SK-N-MC (cell line): Measurements from ENCODE around the gene VPS52.

ENCODE experiments used
- DNase-seq: peaks from one replicate; pipeline ENCODE4 v3.0.0-alpha.2; 2011; ENCODE audit warnings: low read depth, low spot score
- H3K27ac ChIP-seq: fragments of 200-600 bp; sonication (generic); 2 replicates; pipeline ENCODE4 v1.5.1; 2016; ENCODE audit warnings: mixed run types
- H3K36me3 ChIP-seq: fragments of 200-600 bp; sonication (generic); 2 replicates; pipeline ENCODE4 v1.6.1; 2017; ENCODE audit warnings: antibody characterized with exemption, low read length, mixed read lengths; ENCODE audit not compliant: insufficient read depth
- H3K4me3 ChIP-seq: fragments of 200-600 bp; sonication (generic); 2 replicates; pipeline ENCODE4 v1.5.1; 2016
- H3K9ac ChIP-seq: fragments of 200-600 bp; sonication (generic); 2 replicates; pipeline ENCODE4 v1.8.0; 2017; ENCODE audit warnings: mixed run types, mixed read lengths; ENCODE audit not compliant: insufficient read length
- H3K9me3 ChIP-seq: fragments of 200-600 bp; sonication (generic); 2 replicates; pipeline ENCODE4 v1.6.1; 2017; ENCODE audit warnings: low read depth, mild to moderate bottlenecking, antibody characterized with exemption, low read length, moderate library complexity, mixed read lengths
- EZH2 ChIP-seq: fragments of 200-600 bp; sonication (generic); IDR thresholded peaks from one replicate; pipeline ENCODE4 v1.6.1; 2017; ENCODE audit warnings: antibody characterized with exemption
- FOXP2 ChIP-seq: optimal IDR thresholded peaks from 2 replicates; pipeline ENCODE3; 2011; ENCODE audit warnings: mild to moderate bottlenecking, moderate library complexity; ENCODE audit not compliant: insufficient read depth; ENCODE audit errors: extremely low read length, control extremely low read depth
- POLR2AphosphoS5 ChIP-seq: IDR thresholded peaks from 2 replicates; pipeline ENCODE4 v1.6.1; 2012; ENCODE audit warnings: mild to moderate bottlenecking, low read depth, low read length, borderline replicate concordance

VPS52 gene

GRCh38 chr6:33316603-33317418 is 45.1 kb upstream of the VPS52 start:
- peak overlapping the region; percentile 92 for H3K4me3 ChIP-seq
- DNase-seq: no peak
- TF ChIP-seq EZH2 (no peak), FOXP2 (no peak), POLR2AphosphoS5 (no peak)
- H3K9ac ChIP-seq: no peak overlapping the region
- peaks cover 33% of the 10 kb centered on the region for H3K36me3 ChIP-seq
- no peaks in the 10 kb centered on the region for H3K9me3 ChIP-seq
- peak overlapping the region; percentile 54; the same call in 1 of the 2 replicates for H3K27ac ChIP-seq

GRCh38 chr6:33315793-33316602 is 44.3 kb upstream of the VPS52 start:
- no peak for DNase-seq
- Histone ChIP-seq H3K9me3 (no peaks in the 10 kb centered on the region), H3K36me3 (peaks cover 28% of the 10 kb centered on the region), H3K27ac (no peak overlapping the region), H3K4me3 (no peak overlapping the region), H3K9ac (no peak overlapping the region)
- TF ChIP-seq POLR2AphosphoS5 (no peak), EZH2 (no peak), FOXP2 (no peak)

- Histone ChIP-seq H3K27ac (no peak overlapping the region), H3K4me3 (peak overlapping the region; percentile 96)
- DNase-seq: no peak
Measured at GRCh38 chr6:33314943-33315792, 43.5 kb upstream of the VPS52 start.

GRCh38 chr6:33314515-33314942 is 42.9 kb upstream of the VPS52 start:
- Histone ChIP-seq H3K36me3 (peaks cover 14% of the 10 kb centered on the region), H3K4me3 (peak overlapping the region; percentile 96), H3K9me3 (no peaks in the 10 kb centered on the region), H3K9ac (peak overlapping the region; percentile 85), H3K27ac (no peak overlapping the region)
- peak; percentile 50 for TF ChIP-seq POLR2AphosphoS5
- no peak for TF ChIP-seq FOXP2
- no peak for DNase-seq

More at GRCh38 chr6:33314943-33315792, 43.5 kb upstream of the VPS52 start:
- H3K9me3 ChIP-seq: no peaks in the 10 kb centered on the region
- TF ChIP-seq EZH2 (no peak), POLR2AphosphoS5 (no peak; the same call in 1 of the 2 replicates), FOXP2 (no peak)
- H3K36me3 ChIP-seq: peaks cover 20% of the 10 kb centered on the region
- no peak overlapping the region for H3K9ac ChIP-seq

- peaks cover 8% of the 10 kb centered on the region for H3K36me3 ChIP-seq
- no peak for DNase-seq
- peak within 1 kb of the TSS; percentile 69 for H3K27ac ChIP-seq
Measured at GRCh38 chr6:33313709-33314514, 42.2 kb upstream of the VPS52 start, which contains the start of gene TAPBP. Gene TAPBP, minus strand, starts transcription at chr6:33314078. Its CDS starts 37 bp downstream, at chr6:33314041.

GRCh38 chr6:33313105-33313708 is 41.5 kb upstream of the VPS52 start:
- DNase-seq: no peak
- Histone ChIP-seq H3K36me3 (peaks cover under 1% of the 10 kb centered on the region; the same call in 1 of the 2 replicates), H3K9ac (peak overlapping the region; percentile 85), H3K9me3 (no peaks in the 10 kb centered on the region), H3K27ac (peak overlapping the region; percentile 69), H3K4me3 (peak overlapping the region; percentile 96)
- TF ChIP-seq EZH2 (no peak), POLR2AphosphoS5 (peak; percentile 29), FOXP2 (no peak)

More at GRCh38 chr6:33313709-33314514, 42.2 kb upstream of the VPS52 start, which contains the start of gene TAPBP:
- H3K9me3 ChIP-seq: no peaks in the 10 kb centered on the region
- H3K4me3 ChIP-seq: peak within 1 kb of the TSS; percentile 96
- TF ChIP-seq POLR2AphosphoS5: 0 out of 2 replicates have a peak, but pooled peaks have one; percentile 12
- TF ChIP-seq FOXP2: no peak
- H3K9ac ChIP-seq: peak within 1 kb of the TSS; percentile 85
